ENCODE results near the gene C5orf58. TPM values are rescaled to one million over a fixed set of nuclear protein-coding genes. Genes with fewer than 3 reads are reported as not detected.

Gene C5orf58, protein sequence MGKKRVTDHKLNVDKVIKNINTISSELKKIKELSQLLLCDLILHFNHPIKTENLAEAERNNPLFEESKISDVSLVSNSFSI
- total RNA-seq: not detected in 2 replicates
- not detected for total RNA-seq (2013)
- not detected in 2 replicates for polyA plus RNA-seq
- polyA minus RNA-seq: not detected in 2 replicates

DNA sequence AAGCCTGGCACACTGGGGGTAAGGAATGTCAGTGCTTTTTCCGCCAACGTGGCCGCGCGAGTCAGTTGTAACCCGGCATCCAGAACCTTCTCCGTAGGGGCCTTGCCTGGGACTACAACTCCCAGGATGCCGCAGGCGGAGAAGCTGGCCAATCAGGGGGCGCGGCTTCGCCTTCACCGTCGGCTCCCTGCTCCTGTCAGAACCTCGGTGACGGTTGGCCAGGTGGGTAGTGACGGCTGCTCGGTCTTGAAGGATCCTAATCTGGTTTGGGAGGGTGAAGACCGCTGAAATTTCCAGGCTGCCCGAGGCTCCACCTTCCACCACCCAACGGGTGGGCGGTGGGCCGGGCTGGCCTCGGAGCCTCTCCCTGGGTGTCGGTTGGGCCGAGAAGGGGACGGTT, at the start of gene C5orf58:
Gene C5orf58, plus strand, starts transcription at position 200 of the 400 bp plus-strand sequence. CDS start 1,992 bp downstream, outside the sequence.
- Mint-ChIP-seq H3K4me3 (no peak within 1 kb of the TSS), H3K9me3 (ENCODE audit: insufficient read depth) (no peaks in the 10 kb centered on the region), H3K27ac (no peak within 1 kb of the TSS), H3K4me1 (no peaks in the 10 kb centered on the region), H3K27me3 (peaks cover 3% of the 10 kb centered on the region)
- Histone ChIP-seq H3K4me2 (replicated peaks; ENCODE audit: low read depth, low read length, poor library complexity, severe bottlenecking) (no peak within 1 kb of the TSS), H4K20me1 (ENCODE audit: control insufficient read depth, insufficient read depth, low read length, poor library complexity, severe bottlenecking) (no peaks in the 10 kb centered on the region), H3K79me2 (ENCODE audit: control insufficient read depth, insufficient read depth, low read length) (no peaks in the 10 kb centered on the region), H2AFZ (ENCODE audit: insufficient read depth, low read depth, low read length, poor library complexity, severe bottlenecking) (no peak within 1 kb of the TSS), H3K27ac (ENCODE audit: low read length in 2 of 2) (no peak within 1 kb of the TSS), H3K4me3 (ENCODE audit: control extremely low read depth in 1 of 5, extremely low read depth in 1 of 5, insufficient read depth in 1 of 5, low read depth in 2 of 5, low read length in 4 of 5) (no peak within 1 kb of the TSS), H3K36me3 (replicated peaks in 1 of 2; ENCODE audit: control extremely low read depth in 1 of 2, control insufficient read depth in 1 of 2, extremely low read depth in 1 of 2, insufficient read depth in 2 of 2, low read length in 1 of 2) (no peaks in the 10 kb centered on the region), H3K9me3 (ENCODE audit: control extremely low read depth in 1 of 3, control insufficient read depth in 2 of 3, insufficient read depth in 1 of 3, low read length in 2 of 3) (no peaks in the 10 kb centered on the region), H3K9ac (ENCODE audit: low read length) (no peak within 1 kb of the TSS), H3K4me1 (ENCODE audit: control insufficient read depth in 2 of 2, insufficient read depth in 2 of 2, low read length in 2 of 2) (no peaks in the 10 kb centered on the region), H3K27me3 (replicated peaks in 1 of 4; ENCODE audit: control extremely low read depth in 1 of 4, control insufficient read depth in 3 of 4, insufficient read depth in 4 of 4, low read length in 3 of 4) (no peaks in the 10 kb centered on the region)
- intact Hi-C loops (cut with micrococcal nuclease): no loop called here
- no peak for ATAC-seq (ENCODE audit: low read depth)
- WGBS (ENCODE audit: insufficient coverage): 93% methylated on average over 24 of the region's 27 CpGs
- ChIA-PET POLR2A (no interaction called here), CTCF (interaction anchor here (1.1 kb wide), 1 partner anchor 107 kb away, joined by 3 read pairs; no protein-coding TSS in a partner anchor)
- TF ChIP-seq, protein P1, sequence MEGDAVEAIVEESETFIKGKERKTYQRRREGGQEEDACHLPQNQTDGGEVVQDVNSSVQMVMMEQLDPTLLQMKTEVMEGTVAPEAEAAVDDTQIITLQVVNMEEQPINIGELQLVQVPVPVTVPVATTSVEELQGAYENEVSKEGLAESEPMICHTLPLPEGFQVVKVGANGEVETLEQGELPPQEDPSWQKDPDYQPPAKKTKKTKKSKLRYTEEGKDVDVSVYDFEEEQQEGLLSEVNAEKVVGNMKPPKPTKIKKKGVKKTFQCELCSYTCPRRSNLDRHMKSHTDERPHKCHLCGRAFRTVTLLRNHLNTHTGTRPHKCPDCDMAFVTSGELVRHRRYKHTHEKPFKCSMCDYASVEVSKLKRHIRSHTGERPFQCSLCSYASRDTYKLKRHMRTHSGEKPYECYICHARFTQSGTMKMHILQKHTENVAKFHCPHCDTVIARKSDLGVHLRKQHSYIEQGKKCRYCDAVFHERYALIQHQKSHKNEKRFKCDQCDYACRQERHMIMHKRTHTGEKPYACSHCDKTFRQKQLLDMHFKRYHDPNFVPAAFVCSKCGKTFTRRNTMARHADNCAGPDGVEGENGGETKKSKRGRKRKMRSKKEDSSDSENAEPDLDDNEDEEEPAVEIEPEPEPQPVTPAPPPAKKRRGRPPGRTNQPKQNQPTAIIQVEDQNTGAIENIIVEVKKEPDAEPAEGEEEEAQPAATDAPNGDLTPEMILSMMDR (IDR thresholded peaks at IDR 0.05): no peak
- no peak for TF ChIP-seq EZH2 (IDR thresholded peaks at IDR 0.05; ENCODE audit: borderline replicate concordance, insufficient read depth, low read depth, low read length, poor library complexity, severe bottlenecking)
- no peak for DNase-seq

- Mint-ChIP-seq H3K4me1 (no peaks in the 10 kb centered on the region), H3K9me3 (ENCODE audit: insufficient read depth) (no peaks in the 10 kb centered on the region), H3K4me3 (no peak overlapping the region), H3K27ac (no peak overlapping the region), H3K27me3 (peaks cover 6% of the 10 kb centered on the region)
- H3K36me3 ChIP-seq (replicated peaks in 1 of 2; ENCODE audit: control extremely low read depth in 1 of 2, control insufficient read depth in 1 of 2, extremely low read depth in 1 of 2, insufficient read depth in 2 of 2, low read length in 1 of 2): no peaks in the 10 kb centered on the region
- intact Hi-C loops (cut with micrococcal nuclease): no loop called here
- ATAC-seq (ENCODE audit: low read depth) (peak; percentile 31), DNase-seq (peak; percentile 30)
- no peaks in the 10 kb centered on the region for H3K79me2 ChIP-seq (ENCODE audit: control insufficient read depth, insufficient read depth, low read length)
- ChIA-PET POLR2A (no interaction called here), CTCF (interaction anchor here (0.8 to 2.4 kb wide), 9 partner anchors 10 to 83 kb away, joined by 3 to 16 read pairs (median 3); no protein-coding TSS in a partner anchor)
- WGBS (ENCODE audit: insufficient coverage): 75% methylated on average over 7 of the region's 12 CpGs
- no peak overlapping the region for H3K9ac ChIP-seq (ENCODE audit: low read length)
- no peaks in the 10 kb centered on the region for H4K20me1 ChIP-seq (ENCODE audit: control insufficient read depth, insufficient read depth, low read length, poor library complexity, severe bottlenecking)
- no peak overlapping the region for H3K27ac ChIP-seq (ENCODE audit: low read length in 2 of 2)
- H3K4me1 ChIP-seq (ENCODE audit: control insufficient read depth in 2 of 2, insufficient read depth in 2 of 2, low read length in 2 of 2): no peaks in the 10 kb centered on the region
- no peak for TF ChIP-seq EZH2 (IDR thresholded peaks at IDR 0.05; ENCODE audit: borderline replicate concordance, insufficient read depth, low read depth, low read length, poor library complexity, severe bottlenecking)
- TF ChIP-seq, protein P1 (IDR thresholded peaks at IDR 0.05): peak; percentile 60
- H3K4me3 ChIP-seq (ENCODE audit: control extremely low read depth in 1 of 5, extremely low read depth in 1 of 5, insufficient read depth in 1 of 5, low read depth in 2 of 5, low read length in 4 of 5): no peak overlapping the region
- H3K27me3 ChIP-seq (replicated peaks in 1 of 4; ENCODE audit: control extremely low read depth in 1 of 4, control insufficient read depth in 3 of 4, insufficient read depth in 4 of 4, low read length in 3 of 4): no peaks in the 10 kb centered on the region
- no peaks in the 10 kb centered on the region for H3K9me3 ChIP-seq (ENCODE audit: control extremely low read depth in 1 of 3, control insufficient read depth in 2 of 3, insufficient read depth in 1 of 3, low read length in 2 of 3)
- no peak overlapping the region for H2AFZ ChIP-seq (ENCODE audit: insufficient read depth, low read depth, low read length, poor library complexity, severe bottlenecking)
- H3K4me2 ChIP-seq (replicated peaks; ENCODE audit: low read depth, low read length, poor library complexity, severe bottlenecking): no peak overlapping the region
Observed at GRCh38 chr5:170183816-170184687, 48.7 kb upstream of the C5orf58 start.

All from B cell (primary cell).